T-helper 2 cell treated with Interferon-gamma antibody and Interleukin-4, amounts not matched to agents 100 ng/mL and 5 ng/mL, for 36 hours (primary cell): ENCODE results near the gene WDR37. TPM values are rescaled to one million over a fixed set of nuclear protein-coding genes. Genes with fewer than 3 reads are reported as not detected.
"Not testable (repeated sequence)": the region's sequence is repeated elsewhere in the genome, so short reads cannot be mapped to it uniquely, and the experiment has no call there.

ENCODE experiments used
- intact Hi-C: fragments of 100-400 bp; cut with micrococcal nuclease; formaldehyde crosslinking; loops from one replicate; pipeline ENCODE4 v1.15.1; 2023
- total RNA-seq: library from RNA; stranded (reverse); gene quantifications from 2 replicates; pipeline ENCODE4 v1.2.3, GENCODE V29; 2022

WDR37 gene
- total RNA-seq: 26.5 and 28.1 TPM in 2 replicates

GRCh38 chr10:1056326-1057105 lies at the start of gene WDR37:
TSS of gene WDR37 (plus strand) at chr10:1056385. CDS start at chr10:1072156, 15,771 bp downstream.
- intact Hi-C loops: loop anchor here (1.0 kb wide), 2 partner anchors 8 to 68 kb away; partner anchors contain the start of gene GTPBP4

- intact Hi-C loops: no loop called here
These were observed 49.6 kb upstream of the WDR37 start for GRCh38 chr10:1006573-1006972.

GRCh38 chr10:1007583-1007982 lies 48.6 kb upstream of the WDR37 start:
- intact Hi-C loops: no loop called here

GRCh38 chr10:1009071-1009494 lies 47.1 kb upstream of the WDR37 start:
- intact Hi-C loops: no loop called here

- intact Hi-C loops: not testable (repeated sequence)
These were observed 46.2 kb upstream of the WDR37 start for GRCh38 chr10:1009947-1010346.

GRCh38 chr10:1010703-1011102 lies 45.5 kb upstream of the WDR37 start:
- intact Hi-C loops: no loop called here

- intact Hi-C loops: no loop called here
These were observed 44.5 kb upstream of the WDR37 start for GRCh38 chr10:1011696-1012095.

GRCh38 chr10:1015688-1016087 lies 40.5 kb upstream of the WDR37 start:
- intact Hi-C loops: no loop called here

- intact Hi-C loops: no loop called here
These were observed 36.8 kb upstream of the WDR37 start for GRCh38 chr10:1019362-1019761.

GRCh38 chr10:1020460-1020859 lies 35.7 kb upstream of the WDR37 start:
- intact Hi-C loops: no loop called here

GRCh38 chr10:1020958-1021357 lies 35.2 kb upstream of the WDR37 start:
- intact Hi-C loops: no loop called here

- intact Hi-C loops: no loop called here
These were observed 33.8 kb upstream of the WDR37 start for GRCh38 chr10:1022413-1022812.

- intact Hi-C loops: no loop called here
These were observed 32.1 kb upstream of the WDR37 start for GRCh38 chr10:1024103-1024502.

- intact Hi-C loops: no loop called here
These were observed 30.5 kb upstream of the WDR37 start, which contains the start of gene IDI2 for GRCh38 chr10:1025683-1026082. TSS of gene IDI2 (minus strand) at chr10:1025859. CDS start at chr10:1024723, 1,136 bp downstream.

GRCh38 chr10:1026578-1026977 lies 29.6 kb upstream of the WDR37 start:
- intact Hi-C loops: no loop called here

- intact Hi-C loops: no loop called here
These were observed 26.3 kb upstream of the WDR37 start for GRCh38 chr10:1029838-1030237.

- intact Hi-C loops: no loop called here
These were observed 22.6 kb upstream of the WDR37 start for GRCh38 chr10:1033601-1034000.

GRCh38 chr10:1034758-1035157 lies 21.4 kb upstream of the WDR37 start:
- intact Hi-C loops: no loop called here

GRCh38 chr10:1035201-1035600 lies 21.0 kb upstream of the WDR37 start:
- intact Hi-C loops: no loop called here

- intact Hi-C loops: no loop called here
These were observed 19.8 kb upstream of the WDR37 start for GRCh38 chr10:1036341-1036791.

- intact Hi-C loops: no loop called here
These were observed 19.1 kb upstream of the WDR37 start for GRCh38 chr10:1037098-1037497.

GRCh38 chr10:1038769-1039168 lies 17.4 kb upstream of the WDR37 start:
- intact Hi-C loops: not testable (repeated sequence)

GRCh38 chr10:1040133-1040532 lies 16.1 kb upstream of the WDR37 start:
- intact Hi-C loops: no loop called here
